H1 (cell line): ENCODE results near the gene BBX. TPM values are rescaled to one million over a fixed set of nuclear protein-coding genes. Genes with fewer than 3 reads are reported as not detected.

Experiments
- CTCF ChIA-PET: fragments of 300-600 bp; sonication (Branson Sonifier 250); formaldehyde crosslinking; loops from one replicate; lab custom pipeline; 2021; ENCODE audit not compliant: partially characterized antibody; lab: Charles Lee
- POLR2A ChIA-PET: fragments of 300-600 bp; sonication (Branson Sonifier 250); formaldehyde crosslinking; loops from one replicate; lab custom pipeline; 2021; ENCODE audit warnings: inconsistent platforms; ENCODE audit not compliant: partially characterized antibody; lab: Charles Lee
- DNase-seq, 2 experiments: peaks; one replicate each; pipeline versions ENCODE4 v3.0.0 to v3.0.0-alpha.2; 2010 to 2022; ENCODE audit warnings: low spot score in 2 of 2, low read depth in 1 of 2, mixed read lengths in 1 of 2
- FAIRE-seq: peaks from 2 replicates; lab custom pipeline; 2011; peaks lifted over from hg19 to GRCh38; lab: Jason Lieb, UNC
- H2AFZ ChIP-seq: 2 replicates; pipeline ENCODE4 v1.8.1; 2012; ENCODE audit warnings: low read length, inconsistent platforms
- H2AK5ac ChIP-seq: 2 replicates; pipeline ENCODE4 v1.6.1; 2013; ENCODE audit warnings: low read depth, low read length
- H2BK120ac ChIP-seq: replicated peaks from 2 replicates; pipeline ENCODE3; 2013; ENCODE audit warnings: low read depth, low read length, inconsistent platforms
- H2BK12ac ChIP-seq: 2 replicates; pipeline ENCODE4 v1.6.1; 2013; ENCODE audit warnings: low read depth, low read length
- H2BK15ac ChIP-seq: 2 replicates; pipeline ENCODE4 v1.6.1; 2013; ENCODE audit warnings: low read length
- H2BK20ac ChIP-seq: 2 replicates; pipeline ENCODE4 v1.6.1; 2013; ENCODE audit warnings: low read length
- H2BK5ac ChIP-seq: 2 replicates; pipeline ENCODE4 v1.6.1; 2013; ENCODE audit warnings: low read depth, low read length
- H3K14ac ChIP-seq: 2 replicates; pipeline ENCODE4 v1.6.1; 2013; ENCODE audit warnings: inconsistent platforms; ENCODE audit not compliant: insufficient read length
- H3K18ac ChIP-seq: 2 replicates; pipeline ENCODE4 v1.6.1; 2013; ENCODE audit warnings: low read length; ENCODE audit errors: extremely low read depth
- H3K23ac ChIP-seq: 2 replicates; pipeline ENCODE4 v1.6.1; 2013; ENCODE audit warnings: inconsistent platforms; ENCODE audit not compliant: insufficient read length
- H3K23me2 ChIP-seq: 2 replicates; pipeline ENCODE4 v1.6.1; 2013; ENCODE audit warnings: low read depth, low read length
- H3K27ac ChIP-seq: 2 replicates; pipeline ENCODE4 v1.6.1; 2011; ENCODE audit warnings: low read depth, low read length, inconsistent platforms
- H3K27me3 ChIP-seq, 4 experiments: replicated peaks in 1 of 4; 1 replicate in 1 of 4; 2 replicates in 3 of 4; pipeline versions ENCODE4 v1.6.1 to v1.8.1; 2011 to 2013; ENCODE audit warnings: low read length in 3 of 4, mild to moderate bottlenecking in 3 of 4, inconsistent platforms in 2 of 4, mixed read lengths in 2 of 4, moderate library complexity in 1 of 4; ENCODE audit not compliant: control insufficient read depth in 3 of 4, insufficient read depth in 3 of 4; ENCODE audit errors: extremely low read depth in 1 of 4
- H3K36me3 ChIP-seq, 4 experiments: 2 replicates each; pipeline versions ENCODE4 v1.6.1 to v1.8.1; 2011 to 2013; ENCODE audit warnings: mild to moderate bottlenecking in 4 of 4, low read length in 3 of 4, moderate library complexity in 2 of 4, control low read depth in 1 of 4, inconsistent platforms in 1 of 4; ENCODE audit not compliant: insufficient read depth in 4 of 4, control insufficient read depth in 2 of 4
- H3K4ac ChIP-seq: replicated peaks from 2 replicates; pipeline ENCODE3; 2013; ENCODE audit warnings: low read length, low read depth, mixed read lengths, inconsistent platforms; ENCODE audit not compliant: insufficient read length
- H3K4me1 ChIP-seq, 4 experiments: replicated peaks in 1 of 4; 1 replicate in 1 of 4; 2 replicates in 3 of 4; pipeline versions ENCODE4 v1.6.1 to v1.8.1; 2011 to 2013; ENCODE audit warnings: low read length in 3 of 4, inconsistent platforms in 2 of 4, mixed read lengths in 1 of 4; ENCODE audit not compliant: insufficient read depth in 4 of 4, control insufficient read depth in 3 of 4
- H3K4me2 ChIP-seq, 2 experiments: 2 replicates each; pipeline versions ENCODE4 v1.6.1 to v1.8.1; 2011 to 2013; ENCODE audit warnings: low read depth in 2 of 2, low read length in 2 of 2, control low read depth in 1 of 2, inconsistent platforms in 1 of 2, mild to moderate bottlenecking in 1 of 2; ENCODE audit not compliant: insufficient read depth in 1 of 2
- H3K4me3 ChIP-seq, 4 experiments: fragments of 200-600, 300-600 bp in 1 of 4; sonication (generic), shearing (Covaris generic), sonication (Bioruptor Twin) in 1 of 4; 2 replicates each; pipeline versions ENCODE4 v1.5.1 to v1.8.1; 2011 to 2016; ENCODE audit warnings: low read length in 4 of 4, low read depth in 3 of 4, control low read depth in 2 of 4, inconsistent platforms in 2 of 4, mild to moderate bottlenecking in 2 of 4, mixed read lengths in 1 of 4, moderate library complexity in 1 of 4; ENCODE audit not compliant: insufficient read depth in 2 of 4; ENCODE audit errors: extremely low read depth in 1 of 4
- H3K56ac ChIP-seq: replicated peaks from 2 replicates; pipeline ENCODE3; 2013; ENCODE audit warnings: low read depth, mild to moderate bottlenecking, mixed read lengths, low read length, inconsistent platforms; ENCODE audit not compliant: insufficient read length
- H3K79me1 ChIP-seq: 2 replicates; pipeline ENCODE4 v1.6.1; 2013; ENCODE audit warnings: low read depth, low read length, control low read depth
- H3K79me2 ChIP-seq, 2 experiments: 2 replicates each; pipeline versions ENCODE4 v1.6.1 to v1.8.1; 2012 to 2013; ENCODE audit warnings: low read length in 2 of 2, mild to moderate bottlenecking in 2 of 2, inconsistent platforms in 1 of 2; ENCODE audit not compliant: insufficient read depth in 2 of 2, control insufficient read depth in 1 of 2
- H3K9ac ChIP-seq, 4 experiments: replicated peaks in 1 of 4; 1 replicate in 1 of 4; 2 replicates in 3 of 4; pipeline versions ENCODE4 v1.6.1 to v1.8.1; 2011 to 2013; ENCODE audit warnings: low read depth in 3 of 4, low read length in 3 of 4, control low read depth in 2 of 4, mild to moderate bottlenecking in 2 of 4, moderate library complexity in 2 of 4, inconsistent platforms in 1 of 4; ENCODE audit errors: extremely low read depth in 1 of 4
- H3K9me3 ChIP-seq, 2 experiments: 2 replicates each; pipeline versions ENCODE4 v1.6.1 to v1.8.1; 2012 to 2013; ENCODE audit warnings: mild to moderate bottlenecking in 2 of 2, moderate library complexity in 2 of 2, control low read depth in 1 of 2, inconsistent platforms in 1 of 2, low read depth in 1 of 2, low read length in 1 of 2, mixed read lengths in 1 of 2; ENCODE audit not compliant: insufficient read depth in 2 of 2
- H4K20me1 ChIP-seq, 2 experiments: replicated peaks in 1 of 2; 2 replicates each; pipeline versions ENCODE3 to v1.8.1; 2011 to 2013; ENCODE audit warnings: inconsistent platforms in 2 of 2, low read length in 2 of 2, mild to moderate bottlenecking in 1 of 2; ENCODE audit not compliant: insufficient read depth in 2 of 2, control insufficient read depth in 1 of 2
- H4K5ac ChIP-seq: 2 replicates; pipeline ENCODE4 v1.6.1; 2013; ENCODE audit warnings: low read length, low read depth, mixed read lengths, inconsistent platforms; ENCODE audit not compliant: insufficient read length
- H4K8ac ChIP-seq: 2 replicates; pipeline ENCODE4 v1.8.0; 2013; ENCODE audit warnings: mild to moderate bottlenecking, moderate library complexity, low read length, inconsistent platforms; ENCODE audit not compliant: insufficient read depth; ENCODE audit errors: extremely low read depth
- H4K91ac ChIP-seq: replicated peaks from 2 replicates; pipeline ENCODE3; 2013; ENCODE audit warnings: low read length, mixed read lengths, inconsistent platforms; ENCODE audit not compliant: insufficient read length
- EP300 ChIP-seq, 2 experiments: IDR thresholded peaks; 1 replicate in 1 of 2; 2 replicates in 1 of 2; pipeline ENCODE4 v1.6.1; 2011 to 2012; ENCODE audit warnings: low read depth in 2 of 2, low read length in 2 of 2, mild to moderate bottlenecking in 2 of 2, borderline replicate concordance in 1 of 2, inconsistent platforms in 1 of 2, moderate library complexity in 1 of 2
- FOSL1 ChIP-seq: IDR thresholded peaks from 2 replicates; pipeline ENCODE4 v1.6.1; 2011; ENCODE audit warnings: mild to moderate bottlenecking, low read depth, low read length, moderate library complexity; ENCODE audit not compliant: insufficient read depth
- JUND ChIP-seq: IDR thresholded peaks from 2 replicates; pipeline ENCODE4 v1.6.1; 2011; ENCODE audit warnings: mild to moderate bottlenecking, improper control_type of control experiment, low read length
- NANOG ChIP-seq: IDR thresholded peaks from 2 replicates; pipeline ENCODE4 v1.6.1; 2011; ENCODE audit warnings: low read length, low read depth, mild to moderate bottlenecking, inconsistent platforms; ENCODE audit not compliant: insufficient read depth, poor library complexity, severe bottlenecking
- PHF8 ChIP-seq: fragments of 200-600 bp; sonication (generic); conservative IDR thresholded peaks from 2 replicates; pipeline ENCODE4 v1.7.1; 2012; ENCODE audit warnings: low read depth, mild to moderate bottlenecking, inconsistent platforms, low read length, moderate library complexity
- RAD21 ChIP-seq, 2 experiments: IDR thresholded peaks in 1 of 2; conservative IDR thresholded peaks in 1 of 2; 2 replicates each; pipeline ENCODE4 v1.6.1; 2011; ENCODE audit warnings: low read depth in 2 of 2, low read length in 2 of 2, improper control_type of control experiment in 1 of 2, inconsistent platforms in 1 of 2, mild to moderate bottlenecking in 1 of 2, moderate library complexity in 1 of 2
- RXRA ChIP-seq: IDR thresholded peaks from 2 replicates; pipeline ENCODE4 v1.6.1; 2011; ENCODE audit warnings: low read depth, mild to moderate bottlenecking, low read length, moderate library complexity; ENCODE audit not compliant: insufficient read depth
- SIRT6 ChIP-seq: IDR thresholded peaks from one replicate; pipeline ENCODE4 v1.7.1; 2012; ENCODE audit warnings: low read length, inconsistent platforms
- SP2 ChIP-seq: IDR thresholded peaks from 2 replicates; pipeline ENCODE4 v1.6.1; 2012; ENCODE audit warnings: mild to moderate bottlenecking, low read length, inconsistent platforms
- SP4 ChIP-seq: IDR thresholded peaks from 2 replicates; pipeline ENCODE4 v1.6.1; 2012; ENCODE audit warnings: low read length, inconsistent platforms
- TAF1 ChIP-seq: IDR thresholded peaks from 2 replicates; pipeline ENCODE4 v1.6.1; 2011; ENCODE audit warnings: mild to moderate bottlenecking, low read depth, low read length
- WGBS, 2 experiments: shearing (Covaris generic) in 1 of 2; methylation state at CpG; one replicate each; pipeline versions ENCODE4 v1.1.6 to v1.1.7; 2013 to 2015; ENCODE audit warnings: low lambda C conversion rate in 2 of 2, mixed read lengths in 2 of 2, inconsistent platforms in 1 of 2, low coverage in 1 of 2, missing lambda C conversion rate in 1 of 2; ENCODE audit not compliant: insufficient replicate concordance in 2 of 2, insufficient coverage in 1 of 2, insufficient read length in 1 of 2; ENCODE audit errors: extremely low coverage in 1 of 2, missing lambda C conversion rate in 1 of 2; 5-methylcytosine and 5-hydroxymethylcytosine counted together
- polyA plus RNA-seq, 7 experiments: library from polyadenylated mRNA; depleted of rRNA in 3 of 7; stranded (reverse) in 5 of 7; unstranded in 2 of 7; fragments of >200 nt in 5 of 7; fragments of 200-250 nt in 2 of 7; gene quantifications; 1 replicate in 5 of 7; 2 replicates in 1 of 7; 4 replicates in 1 of 7; pipeline versions ENCODE4 v1.2.1 to v1.2.3, GENCODE V29; 2011 to 2013; ENCODE audit warnings: missing spikeins in 2 of 7, mixed read lengths in 2 of 7
- total RNA-seq: library from RNA; stranded (reverse); fragmentation: NEBNext Ultra II Directional; extraction: Animal tissue kit (Norgen Biotek cat#: 25700); gene quantifications from 2 replicates; pipeline ENCODE4 v1.2.1, GENCODE V29; 2021

The BBX gene
- total and polyA plus RNA-seq, 2 of the 8 experiments (the other 6 are each of a cell fraction or from before 2014, with no cell fraction given): 11.0 to 42.5 TPM

GRCh38 chr3:107798381-107798780 lies 275.6 kb downstream of the BBX start:
- H2AFZ ChIP-seq: no peak overlapping the region
- no peak overlapping the region for H2AK5ac ChIP-seq
- FAIRE-seq (no peak), DNase-seq (no peak)
- no peak overlapping the region for H3K4me3 ChIP-seq
- no peak overlapping the region for H3K23ac ChIP-seq
- H3K9me3 ChIP-seq: no peaks in the 10 kb centered on the region
- ChIA-PET CTCF (interaction anchor here (0.7 kb wide), 1 partner anchor 298 kb away, joined by 3 read pairs; no protein-coding TSS in a partner anchor), POLR2A (no interaction called here)
- H3K56ac ChIP-seq: no peak overlapping the region
- no peak overlapping the region for H3K14ac ChIP-seq
- H2BK5ac ChIP-seq: no peak overlapping the region
- H4K20me1 ChIP-seq: peaks cover 0 to 2% of the 10 kb centered on the region in 2 experiments
- H3K23me2 ChIP-seq: no peaks in the 10 kb centered on the region
- H3K9ac ChIP-seq: no peak overlapping the region
- no peak overlapping the region for H4K5ac ChIP-seq
- no peak overlapping the region for H2BK120ac ChIP-seq
- H3K4me2 ChIP-seq: no peak overlapping the region
- H4K91ac ChIP-seq: no peak overlapping the region
- no peaks in the 10 kb centered on the region for H3K79me2 ChIP-seq
- H2BK12ac ChIP-seq: no peak overlapping the region
- H3K27ac ChIP-seq: no peak overlapping the region
- H3K27me3 ChIP-seq: no peaks in the 10 kb centered on the region
- no peak overlapping the region for H2BK20ac ChIP-seq
- H3K4me1 ChIP-seq: peaks cover 0 to 5% (median 0%) of the 10 kb centered on the region in 4 experiments; a peak in 1 of 7 replicates
- no peak overlapping the region for H3K18ac ChIP-seq
- H2BK15ac ChIP-seq: no peak overlapping the region
- no peak overlapping the region for H4K8ac ChIP-seq
- H3K4ac ChIP-seq: no peak overlapping the region
- H3K79me1 ChIP-seq: no peaks in the 10 kb centered on the region
- WGBS, 2 experiments: 86% methylated on average over 3 of the region's 3 CpGs; no CpG with 5 or more reads in 1 of the 2 experiments
- peaks cover 2 to 26% (median 11%) of the 10 kb centered on the region in 4 experiments; a peak in 6 of 8 replicates for H3K36me3 ChIP-seq
- TF ChIP-seq RAD21 (IDR thresholded peaks at IDR 0.05 in 1 of 2, conservative IDR thresholded peaks at IDR 0.05 in 1 of 2; ENCODE audit: low read depth in 2 of 2, low read length in 2 of 2) (no peak), PHF8 (no peak), EP300 (IDR thresholded peaks at IDR 0.05; ENCODE audit: borderline replicate concordance in 1 of 2, low read depth in 2 of 2, low read length in 2 of 2) (no peak), SP2 (no peak), SP4 (no peak), FOSL1 (no peak), RXRA (no peak), TAF1 (no peak), SIRT6 (no peak), NANOG (no peak), JUND (no peak)
